Esophagus squamous epithelium (tissue), 5 donors: ENCODE measurements around the gene FOXJ3. TPM values are rescaled to one million over a fixed set of nuclear protein-coding genes. Genes with fewer than 3 reads are reported as not detected.
A peak's percentile ranks its signal among the peaks of the same experiment; 100 is the strongest.

Experiments used
- DNase-seq: peaks from one replicate; lab custom pipeline; 2025; lab: John Stamatoyannopoulos, UW
- H3K27ac ChIP-seq, 4 donors: fragments of 200-600 bp; sonication (generic); one replicate each; pipeline ENCODE4 v1.5.1; 2016 to 2019; ENCODE audit warnings: mild to moderate bottlenecking in 1 of 4
- H3K27me3 ChIP-seq, 4 donors: fragments of 200-600 bp; sonication (generic); 1 replicate in 3 of 4; 2 replicates in 1 of 4; pipeline versions ENCODE4 v1.5.1 to v1.6.0; 2017 to 2021; ENCODE audit warnings: antibody characterized with exemption in 1 of 4
- H3K36me3 ChIP-seq, 3 donors: fragments of 200-600 bp; sonication (generic); one replicate each; pipeline ENCODE4 v1.5.1; 2016 to 2019
- H3K4me1 ChIP-seq, 3 donors: fragments of 200-600 bp; sonication (generic); one replicate each; pipeline ENCODE4 v1.5.1; 2017 to 2019
- H3K4me3 ChIP-seq, 4 donors: fragments of 200-600 bp; sonication (generic); 1 replicate in 3 of 4; 2 replicates in 1 of 4; pipeline ENCODE4 v1.5.1; 2016 to 2019; ENCODE audit warnings: mild to moderate bottlenecking in 2 of 4, moderate library complexity in 1 of 4
- H3K9me3 ChIP-seq, 3 donors: fragments of 200-600 bp; sonication (generic); one replicate each; pipeline ENCODE4 v1.5.1; 2016 to 2019
- CTCF ChIP-seq, 6 experiments: fragments of 450-650 bp in 4 of 6; fragments of 200-600 bp in 2 of 6; sonication (generic) in 2 of 6; IDR thresholded peaks; one replicate each; pipeline ENCODE4 v1.5.1; 2016 to 2019; ENCODE audit warnings: antibody characterized with exemption in 6 of 6, mild to moderate bottlenecking in 4 of 6, moderate library complexity in 4 of 6
- POLR2A ChIP-seq, 4 donors: fragments of 450-650 bp; IDR thresholded peaks; one replicate each; pipeline ENCODE4 v1.6.1; 2017; ENCODE audit warnings: antibody characterized with exemption in 4 of 4, mild to moderate bottlenecking in 4 of 4, moderate library complexity in 3 of 4
- WGBS, 2 donors: methylation state at CpG; one replicate each; pipeline ENCODE4 v1.1.5; 2018; 5-methylcytosine and 5-hydroxymethylcytosine counted together
- intact Hi-C: fragments of 100-400 bp; cut with DNase I; formaldehyde crosslinking; loops from one replicate; pipeline ENCODE4 v1.15.0; 2022
- total RNA-seq, 4 donors: library from RNA; depleted of rRNA; stranded (reverse); fragments of >200 nt; gene quantifications; one replicate each; pipeline ENCODE4 v1.1.0, GENCODE V29; 2016
- donor health status: DM: yes; HTN: yes; CAD: no.

FOXJ3 gene
- total RNA-seq, 4 donors from 2014 or later: 18.7 to 36.6 (median 27.5) TPM

GRCh38 chr1:42348498-42348897 is 13.5 kb upstream of the FOXJ3 start:
- Histone ChIP-seq H3K9me3 (no peaks in the 10 kb centered on the region), H3K27me3 (peaks cover 0 to 11% (median 0%) of the 10 kb centered on the region in 4 donors), H3K4me1 (no peaks in the 10 kb centered on the region), H3K36me3 (no peaks in the 10 kb centered on the region), H3K27ac (no peak overlapping the region), H3K4me3 (no peak overlapping the region)
- intact Hi-C loops: no loop called here
- no peak for DNase-seq
- TF ChIP-seq POLR2A (IDR thresholded peaks at IDR 0.05): no peak
- no peak for TF ChIP-seq CTCF (IDR thresholded peaks at IDR 0.05)

GRCh38 chr1:42343049-42343448 is 8.0 kb upstream of the FOXJ3 start:
- TF ChIP-seq CTCF (IDR thresholded peaks at IDR 0.05) (no peak), POLR2A (IDR thresholded peaks at IDR 0.05) (no peak)
- 78 to 79% methylated on average over 5 of the region's 5 CpGs for WGBS, 2 donors
- H3K27me3 ChIP-seq: no peaks in the 10 kb centered on the region

GRCh38 chr1:42340901-42341300 is 5.9 kb upstream of the FOXJ3 start:
- Histone ChIP-seq H3K27me3 (no peaks in the 10 kb centered on the region), H3K4me1 (peaks cover 9 to 43% (median 19%) of the 10 kb centered on the region in 3 donors), H3K27ac (peak overlapping the region in 3 of 4 donors; percentile 39 to 70 (median 58)), H3K9me3 (no peaks in the 10 kb centered on the region), H3K4me3 (no peak overlapping the region), H3K36me3 (no peaks in the 10 kb centered on the region)
- no peak for TF ChIP-seq POLR2A (IDR thresholded peaks at IDR 0.05)
- TF ChIP-seq CTCF (IDR thresholded peaks at IDR 0.05): no peak
- no peak for DNase-seq
- intact Hi-C loops: no loop called here
- WGBS, 2 donors: 43 to 60% methylated on average over 1 of the region's 1 CpG

More at GRCh38 chr1:42343049-42343448, 8.0 kb upstream of the FOXJ3 start:
- no peak overlapping the region for H3K4me3 ChIP-seq
- no peak for DNase-seq
- intact Hi-C loops: no loop called here
- H3K27ac ChIP-seq: no peak overlapping the region
- H3K9me3 ChIP-seq: no peaks in the 10 kb centered on the region
- no peaks in the 10 kb centered on the region for H3K36me3 ChIP-seq
- peaks cover 5 to 32% (median 11%) of the 10 kb centered on the region in 3 donors for H3K4me1 ChIP-seq

GRCh38 chr1:42340093-42340492 is 5.1 kb upstream of the FOXJ3 start:
- Histone ChIP-seq H3K27me3 (no peaks in the 10 kb centered on the region), H3K27ac (peak overlapping the region in 1 of 4 donors; percentile 70), H3K4me1 (peaks cover 10 to 48% (median 19%) of the 10 kb centered on the region in 3 donors), H3K36me3 (no peaks in the 10 kb centered on the region), H3K4me3 (no peak overlapping the region), H3K9me3 (no peaks in the 10 kb centered on the region)
- WGBS, 2 donors: 8 to 27% methylated on average over 2 of the region's 2 CpGs
- DNase-seq: no peak
- intact Hi-C loops: no loop called here
- TF ChIP-seq POLR2A (IDR thresholded peaks at IDR 0.05) (no peak), CTCF (IDR thresholded peaks at IDR 0.05) (no peak)

DNA sequence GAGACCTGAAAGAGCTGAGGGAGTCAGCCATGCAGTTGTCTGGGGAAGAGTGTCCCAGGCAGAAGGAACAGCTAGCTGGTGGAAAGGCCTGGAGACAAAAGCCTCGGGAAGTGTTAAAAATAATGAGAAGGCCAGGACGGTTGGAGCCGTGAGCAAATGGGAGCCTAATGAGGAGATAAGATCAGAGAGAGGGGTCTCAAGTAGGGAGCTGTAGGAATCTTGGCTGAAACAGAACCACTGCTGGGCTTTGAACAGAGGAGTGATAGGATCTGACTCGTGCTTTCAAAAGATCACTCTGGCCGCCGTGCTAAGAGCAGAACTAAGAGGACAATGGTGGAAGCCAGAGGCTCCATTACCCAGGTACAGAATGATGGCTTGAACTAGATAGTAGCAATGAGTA is 1.9 kb upstream of the FOXJ3 start:
- Histone ChIP-seq H3K4me1 (peaks cover 17 to 71% (median 21%) of the 10 kb centered on the region in 3 donors), H3K36me3 (no peaks in the 10 kb centered on the region), H3K4me3 (no peak overlapping the region), H3K27ac (no peak overlapping the region), H3K9me3 (no peaks in the 10 kb centered on the region), H3K27me3 (no peaks in the 10 kb centered on the region)
- no peak for TF ChIP-seq CTCF (IDR thresholded peaks at IDR 0.05)
- whole genome bisulfite sequencing, 2 donors: 79 to 87% methylated on average over 6 of the region's 6 CpGs
- intact Hi-C loops: loop anchor here (10.0 kb wide), 1 partner anchor 122 kb away; no protein-coding TSS in a partner anchor
- DNase-seq: no peak
